ENCODE measurements around the gene BLOC1S2.

- no peak for TF ChIP-seq CTCF (IDR thresholded peaks at IDR 0.05)
- TF ChIP-seq POLR2A (IDR thresholded peaks at IDR 0.05): no peak
Measured at GRCh38 chr10:100254191-100254590, 32.3 kb downstream of the BLOC1S2 start.
